ENCODE results near the gene ZNF275. TPM values are rescaled to one million over a fixed set of nuclear protein-coding genes. Genes with fewer than 3 reads are reported as not detected.
A peak's percentile ranks its signal among the peaks of the same experiment; 100 is the strongest.

Gene ZNF275
- total and polyA plus RNA-seq, 2 donors from 2014 or later: 4.3 to 11.2 TPM

- DNase-seq (no peak), FAIRE-seq (no peak)
- Histone ChIP-seq H3K4me3 (ENCODE audit: low read length in 3 of 3) (no peak overlapping the region), H3K27ac (ENCODE audit: low read depth in 2 of 2, low read length in 2 of 2) (no peak overlapping the region), H3K27me3 (ENCODE audit: control insufficient read depth, insufficient read depth, low read length) (no peaks in the 10 kb centered on the region), H3K36me3 (ENCODE audit: control insufficient read depth in 2 of 3, insufficient read depth in 3 of 3, low read length in 3 of 3) (no peaks in the 10 kb centered on the region), H3K4me1 (ENCODE audit: control insufficient read depth in 2 of 3, insufficient read depth in 2 of 3, low read depth in 1 of 3, low read length in 3 of 3) (peaks cover 0 to 7% (median 0%) of the 10 kb centered on the region in 3 donors), H3K9me3 (ENCODE audit: control insufficient read depth in 2 of 3, insufficient read depth in 1 of 3, low read length in 3 of 3) (peaks cover 0 to 8% (median 0%) of the 10 kb centered on the region in 3 donors), H3K9ac (ENCODE audit: low read length in 3 of 3) (no peak overlapping the region)
- TF ChIP-seq CTCF (IDR thresholded peaks at IDR 0.05; ENCODE audit: borderline replicate concordance, extremely low read depth, insufficient read depth): no peak
- intact Hi-C loops (cut with DNase I): no loop called here
Measured at GRCh38 chrX:153379971-153380581, 46.1 kb downstream of the ZNF275 start.

- no peak overlapping the region for H3K27ac ChIP-seq (ENCODE audit: low read depth in 2 of 2, low read length in 2 of 2)
Measured at GRCh38 chrX:153380691-153381090, 46.7 kb downstream of the ZNF275 start.

GRCh38 chrX:153381684-153382532 is 48.0 kb downstream of the ZNF275 start:
- H3K4me3 ChIP-seq (ENCODE audit: low read length in 3 of 3): peak overlapping the region in 1 of 3 donors; percentile 4
- intact Hi-C loops (cut with DNase I): no loop called here
- no peak for FAIRE-seq
- no peaks in the 10 kb centered on the region for H3K36me3 ChIP-seq (ENCODE audit: control insufficient read depth in 2 of 3, insufficient read depth in 3 of 3, low read length in 3 of 3)
- peak overlapping the region in 1 of 2 donors; percentile 4 for H3K27ac ChIP-seq (ENCODE audit: low read depth in 2 of 2, low read length in 2 of 2)
- peaks cover 0 to 7% (median 0%) of the 10 kb centered on the region in 3 donors for H3K4me1 ChIP-seq (ENCODE audit: control insufficient read depth in 2 of 3, insufficient read depth in 2 of 3, low read depth in 1 of 3, low read length in 3 of 3)
- no peak overlapping the region for H3K9ac ChIP-seq (ENCODE audit: low read length in 3 of 3)
- peak in 4 of 5 donors; percentile 77 to 90 (median 81) for DNase-seq
- no peaks in the 10 kb centered on the region for H3K27me3 ChIP-seq (ENCODE audit: control insufficient read depth, insufficient read depth, low read length)
- H3K9me3 ChIP-seq (ENCODE audit: control insufficient read depth in 2 of 3, insufficient read depth in 1 of 3, low read length in 3 of 3): peaks cover 0 to 8% (median 0%) of the 10 kb centered on the region in 3 donors
- TF ChIP-seq CTCF (IDR thresholded peaks at IDR 0.05; ENCODE audit: borderline replicate concordance, extremely low read depth, insufficient read depth): no peak

More at GRCh38 chrX:153380691-153381090, 46.7 kb downstream of the ZNF275 start:
- DNase-seq: no peak
- no peak for TF ChIP-seq CTCF (IDR thresholded peaks at IDR 0.05; ENCODE audit: borderline replicate concordance, extremely low read depth, insufficient read depth)
- no peak for FAIRE-seq
- intact Hi-C loops (cut with DNase I): no loop called here
- Histone ChIP-seq H3K36me3 (ENCODE audit: control insufficient read depth in 2 of 3, insufficient read depth in 3 of 3, low read length in 3 of 3) (no peaks in the 10 kb centered on the region), H3K9me3 (ENCODE audit: control insufficient read depth in 2 of 3, insufficient read depth in 1 of 3, low read length in 3 of 3) (peaks cover 0 to 8% (median 0%) of the 10 kb centered on the region in 3 donors), H3K27me3 (ENCODE audit: control insufficient read depth, insufficient read depth, low read length) (no peaks in the 10 kb centered on the region), H3K4me3 (ENCODE audit: low read length in 3 of 3) (no peak overlapping the region), H3K4me1 (ENCODE audit: control insufficient read depth in 2 of 3, insufficient read depth in 2 of 3, low read depth in 1 of 3, low read length in 3 of 3) (peaks cover 0 to 7% (median 0%) of the 10 kb centered on the region in 3 donors), H3K9ac (ENCODE audit: low read length in 3 of 3) (no peak overlapping the region)

Measured in kidney (tissue), 14 donors.